Fibroblast of skin of left quadriceps (primary cell): ENCODE data around the gene SELPLG.
"Not testable (repeated sequence)": the region's sequence is repeated elsewhere in the genome, so short reads cannot be mapped to it uniquely, and the experiment has no call there.

ENCODE experiments used
- DNase-seq, 2 experiments: peaks; one replicate each; pipeline ENCODE4 v3.0.0-alpha.2; 2013; ENCODE audit warnings: low read depth in 2 of 2

The SELPLG gene

DNA sequence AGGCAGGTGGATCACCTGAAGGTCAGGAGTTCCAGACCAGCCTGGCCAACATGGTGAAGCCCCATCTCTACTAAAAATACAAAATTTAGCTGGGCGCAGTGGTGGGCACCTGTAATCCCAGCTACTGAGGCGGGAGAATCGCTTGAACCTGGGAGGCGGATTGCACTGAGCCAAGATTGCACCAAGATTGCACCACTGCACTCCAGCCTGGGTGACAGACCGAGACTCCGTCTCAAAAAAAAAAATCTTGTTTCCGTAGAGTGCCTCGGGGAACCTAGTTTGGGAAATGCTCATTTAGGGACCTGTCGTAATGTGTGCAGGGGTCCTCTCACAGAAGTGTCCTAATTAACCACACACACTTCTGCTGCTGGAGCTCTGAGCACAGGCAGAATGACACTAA lies 43.2 kb downstream of the SELPLG start:
- not testable (repeated sequence) for DNase-seq

DNA sequence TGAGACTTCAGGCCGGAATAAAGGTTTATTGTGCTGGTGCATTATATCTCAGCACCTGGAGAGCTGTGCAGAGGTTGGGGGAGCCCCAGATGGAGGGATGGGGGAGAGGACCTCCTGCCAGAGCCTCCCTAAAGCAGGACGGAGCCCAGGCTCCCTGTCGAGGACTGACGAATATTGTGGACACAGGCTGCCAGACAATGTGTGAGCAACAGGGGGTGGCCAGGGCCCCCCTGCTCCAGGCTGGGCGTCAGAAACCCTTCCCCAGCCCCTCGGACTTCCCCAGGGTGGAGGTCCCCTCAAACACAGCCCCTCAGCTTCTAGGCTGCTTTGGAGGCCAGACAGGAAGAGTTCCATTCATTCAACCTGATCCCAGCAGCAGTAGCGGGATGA lies 43.9 kb downstream of the SELPLG start:
- no peak for DNase-seq

DNA sequence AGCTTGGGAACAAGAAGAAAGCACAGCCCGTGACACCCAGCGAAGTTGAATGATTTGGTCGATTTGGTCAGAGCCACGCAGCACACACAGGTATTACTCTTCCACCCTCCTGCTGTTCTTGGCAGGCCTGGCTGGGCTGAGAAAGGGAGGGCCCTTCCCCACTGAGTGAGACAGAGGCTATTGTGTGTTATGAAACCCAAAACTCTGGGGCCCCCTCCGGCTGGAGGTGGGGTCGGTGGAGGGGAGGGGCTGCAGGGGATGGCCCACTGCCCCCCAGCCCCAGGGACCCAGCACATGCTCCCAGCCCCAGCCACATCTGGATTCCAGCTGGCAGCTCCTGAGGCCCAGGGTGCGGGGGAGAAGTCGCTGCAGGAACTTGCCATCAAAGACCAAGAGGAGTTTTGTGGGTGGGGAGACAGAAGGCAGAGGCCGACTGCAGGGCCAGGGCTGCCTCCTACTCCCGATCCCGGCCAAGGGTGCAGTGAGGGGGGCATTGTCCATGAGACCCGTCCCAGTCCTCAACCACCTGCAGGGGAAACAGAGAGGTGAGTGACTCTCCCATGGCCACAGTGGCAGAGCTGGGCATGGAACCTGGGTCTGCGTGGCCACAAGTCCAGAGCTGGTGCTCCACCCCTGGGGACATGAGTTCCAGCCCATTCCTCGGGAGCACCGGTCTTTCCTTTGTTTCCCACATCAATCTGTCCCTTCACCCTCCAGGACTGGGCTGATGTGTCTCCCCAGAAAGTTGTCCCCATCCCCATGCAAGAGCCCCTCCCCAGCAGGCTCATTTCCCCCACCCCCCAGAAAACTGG lies 44.5 kb downstream of the SELPLG start:
- DNase-seq: peak; percentile 74 to 75

DNA sequence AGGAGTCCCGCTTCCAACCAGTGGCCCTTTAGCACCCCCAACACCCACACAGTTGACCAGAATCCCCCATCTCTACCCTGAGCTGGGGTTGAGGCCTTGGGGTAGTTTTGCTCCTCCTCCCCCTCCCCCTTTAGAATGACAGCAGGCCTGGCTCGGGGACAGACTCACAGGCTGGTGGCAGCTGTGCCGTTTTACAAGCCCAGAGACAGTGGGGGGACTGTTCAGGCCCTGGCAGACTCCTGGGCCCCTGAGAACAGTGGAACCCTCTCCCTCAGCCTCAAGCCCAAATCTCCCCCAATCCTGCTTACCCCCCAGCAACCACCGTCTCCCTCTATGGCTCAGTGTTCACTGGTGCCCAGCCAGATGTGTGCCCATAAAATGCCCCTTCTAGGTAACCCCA lies 45.9 kb downstream of the SELPLG start:
- no peak for DNase-seq

DNA sequence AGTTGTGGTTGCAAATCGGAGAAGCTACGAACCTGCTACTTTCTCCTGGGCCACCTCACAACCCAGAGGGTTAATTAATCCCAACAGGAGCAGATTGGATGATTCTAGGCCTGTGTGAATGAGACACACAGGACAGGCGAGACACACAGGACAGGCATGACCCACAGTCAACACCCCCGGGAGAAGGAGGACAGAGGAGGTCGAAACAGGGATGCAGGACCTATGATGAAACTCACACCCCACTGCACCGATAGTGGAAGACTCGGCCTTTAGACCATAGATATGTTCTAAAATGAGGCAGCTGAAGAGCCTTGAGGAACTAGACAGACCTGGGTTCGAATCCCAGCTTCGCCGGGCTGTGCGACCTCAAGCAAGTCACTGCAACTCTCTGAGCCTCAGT lies 47.4 kb downstream of the SELPLG start:
- DNase-seq: no peak

DNA sequence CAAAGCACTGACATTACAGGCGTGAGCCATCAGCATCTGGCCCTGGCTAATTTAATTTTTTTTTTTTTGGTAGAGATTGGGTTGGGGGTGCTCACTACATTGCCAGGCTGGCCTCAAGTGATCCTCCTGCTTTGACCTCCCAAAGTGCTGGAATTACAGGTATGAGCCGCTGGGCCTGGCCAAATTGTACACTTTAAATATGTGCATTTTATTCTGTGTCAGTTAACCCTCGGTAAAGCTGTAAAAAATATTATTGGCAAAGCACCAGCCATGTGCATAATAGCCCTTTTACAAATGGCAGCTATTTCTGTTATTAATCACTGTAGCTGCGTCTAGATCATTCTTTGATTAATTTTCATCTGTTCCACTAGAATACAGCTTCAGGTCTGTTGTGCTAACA lies 47.8 kb downstream of the SELPLG start:
- no peak for DNase-seq

DNA sequence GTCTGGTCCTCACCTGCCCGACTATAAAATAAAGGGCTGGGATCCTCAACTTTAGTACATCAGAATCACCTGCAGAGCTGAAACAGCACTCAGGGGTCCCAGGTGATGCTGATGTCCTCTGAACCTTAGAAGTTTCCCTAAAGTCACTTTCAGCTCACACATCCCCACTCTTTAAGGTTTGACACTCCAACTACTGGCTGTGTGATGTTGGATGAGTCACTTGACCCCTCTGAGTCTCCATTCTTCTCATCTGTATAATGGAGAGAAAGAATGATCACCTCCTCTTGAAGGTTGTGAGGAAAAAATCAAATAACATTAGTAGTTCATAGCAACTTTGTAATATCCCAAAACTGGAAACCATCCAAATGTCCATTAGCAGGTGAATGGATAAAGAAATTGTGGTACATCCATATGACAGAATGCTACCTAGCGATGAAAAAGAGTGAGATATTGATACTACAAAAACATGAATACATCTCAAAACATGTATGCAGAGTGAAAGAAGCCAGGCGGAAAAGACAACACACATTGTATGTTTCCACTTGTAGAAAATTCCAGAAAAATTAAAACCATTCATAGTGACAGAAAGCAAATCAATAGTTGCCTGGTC lies 49.1 kb downstream of the SELPLG start:
- DNase-seq: no peak

DNA sequence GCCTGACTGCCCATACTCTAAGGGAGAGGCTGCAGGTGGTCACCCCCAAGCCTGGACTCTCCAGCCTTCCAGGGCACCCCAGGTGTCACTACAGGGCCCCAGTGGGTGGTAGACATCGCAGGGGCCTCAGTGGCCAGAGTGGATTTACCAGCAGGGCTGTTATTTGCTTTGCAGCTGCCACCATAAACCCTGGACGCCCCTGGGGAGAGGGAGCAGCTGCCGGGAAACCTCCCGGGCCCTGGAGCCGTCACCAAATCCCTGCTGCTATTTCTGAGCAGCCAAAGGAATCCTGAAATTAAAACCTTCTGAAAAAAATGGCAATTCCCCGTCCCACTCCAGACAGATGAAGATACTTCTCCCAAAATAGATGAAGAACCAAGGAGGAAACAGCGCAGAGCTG lies 49.7 kb downstream of the SELPLG start:
- no peak for DNase-seq

DNA sequence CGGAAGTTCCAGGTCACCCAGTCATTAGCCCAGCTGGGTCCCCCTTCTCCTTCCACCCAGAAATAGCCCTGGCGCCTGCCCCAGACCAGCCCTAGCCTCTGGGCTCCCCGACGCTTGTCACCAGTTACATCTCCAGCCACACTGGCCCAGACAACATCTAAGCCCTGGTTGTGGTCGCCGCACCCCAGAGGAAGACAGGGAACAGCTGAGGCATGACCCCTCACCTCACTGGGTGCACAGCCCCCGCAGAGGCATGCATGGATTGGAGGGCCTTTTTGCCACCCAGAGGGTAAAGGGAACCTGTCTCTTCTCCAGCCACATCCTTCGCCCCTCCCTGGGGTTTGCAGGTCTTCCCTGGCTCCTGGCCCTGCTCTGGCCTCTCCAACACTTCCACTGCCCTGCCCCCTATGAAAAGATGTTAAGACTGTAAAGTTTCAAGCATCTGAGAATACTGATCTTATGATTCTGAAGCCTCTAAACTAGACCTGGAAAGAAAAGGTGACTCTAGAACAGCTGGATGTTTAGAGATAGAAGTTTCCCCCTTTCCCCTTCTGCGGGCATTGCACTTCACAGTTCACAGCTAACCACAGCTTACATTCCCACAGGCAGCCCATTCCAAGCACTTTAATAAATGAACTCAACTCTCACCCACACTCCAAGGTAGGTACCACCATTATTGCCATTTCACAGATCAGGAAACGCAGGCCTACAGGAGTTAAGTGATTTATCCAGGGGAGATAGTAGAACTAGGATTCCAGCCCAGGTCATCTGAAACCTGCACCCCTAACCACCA lies 50.5 kb downstream of the SELPLG start:
- no peak for DNase-seq

DNA sequence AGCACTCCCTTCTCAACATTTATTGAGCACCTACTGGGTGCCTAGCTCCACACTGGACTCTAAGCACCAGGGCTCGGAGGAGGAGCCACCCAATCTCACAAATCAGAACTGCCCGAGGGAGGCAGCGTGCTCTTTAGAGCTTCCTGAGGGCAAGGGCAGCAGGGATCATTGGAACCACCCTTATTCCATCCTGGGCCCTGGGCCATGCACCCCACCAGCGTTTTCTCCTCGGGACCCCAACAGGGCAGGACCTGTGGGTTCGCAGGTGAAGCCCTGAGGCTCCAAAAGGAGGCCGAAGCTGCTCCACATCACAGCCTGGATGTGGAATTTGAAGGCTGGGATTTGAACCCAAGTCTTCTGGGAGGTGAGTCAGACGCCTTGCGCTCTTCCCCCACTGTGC lies 51.2 kb downstream of the SELPLG start:
- DNase-seq: no peak

DNA sequence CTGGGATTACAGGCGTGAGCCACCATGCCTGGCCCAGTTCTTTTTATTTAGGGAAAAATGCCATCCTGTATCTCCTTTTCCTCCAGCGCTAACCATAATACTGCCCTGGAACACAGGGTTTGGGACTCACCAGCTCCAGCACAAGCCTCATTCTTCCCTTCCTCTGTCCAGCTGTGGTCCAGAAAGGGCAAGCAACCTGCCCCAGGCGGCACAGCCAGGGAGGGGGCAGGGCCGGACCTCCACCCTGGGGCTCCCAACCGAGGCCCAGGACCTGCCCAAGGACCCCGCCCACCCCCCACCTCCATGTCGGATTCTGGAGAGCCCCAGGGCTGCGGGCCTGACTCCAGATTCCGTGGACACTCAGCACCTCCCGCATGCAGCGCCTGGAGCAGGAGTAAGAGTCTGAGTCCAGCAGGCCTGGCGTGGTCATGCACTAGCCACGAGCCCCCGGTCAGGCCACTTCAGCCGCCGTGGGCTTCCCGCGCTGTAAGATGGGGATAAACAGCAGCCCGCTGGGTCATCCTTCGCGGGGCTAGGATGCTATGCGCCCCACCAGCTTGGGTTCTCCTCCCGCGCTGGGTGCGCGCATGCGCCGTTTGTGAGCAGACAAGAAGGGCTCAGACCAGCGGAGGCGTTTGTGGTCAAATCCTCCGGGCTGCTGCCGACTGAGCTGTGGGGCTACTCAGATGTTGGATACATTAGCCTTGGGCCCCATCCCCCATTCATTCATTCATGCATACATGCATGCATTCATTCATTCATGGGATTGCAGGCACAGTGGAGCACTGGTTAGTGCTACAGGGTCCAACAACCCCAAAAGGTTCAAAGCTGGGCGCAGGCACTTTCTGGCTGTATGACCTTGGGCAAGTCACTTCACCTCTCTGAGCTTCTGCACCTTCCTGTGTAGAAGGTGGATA lies 52.1 kb downstream of the SELPLG start:
- DNase-seq: no peak

DNA sequence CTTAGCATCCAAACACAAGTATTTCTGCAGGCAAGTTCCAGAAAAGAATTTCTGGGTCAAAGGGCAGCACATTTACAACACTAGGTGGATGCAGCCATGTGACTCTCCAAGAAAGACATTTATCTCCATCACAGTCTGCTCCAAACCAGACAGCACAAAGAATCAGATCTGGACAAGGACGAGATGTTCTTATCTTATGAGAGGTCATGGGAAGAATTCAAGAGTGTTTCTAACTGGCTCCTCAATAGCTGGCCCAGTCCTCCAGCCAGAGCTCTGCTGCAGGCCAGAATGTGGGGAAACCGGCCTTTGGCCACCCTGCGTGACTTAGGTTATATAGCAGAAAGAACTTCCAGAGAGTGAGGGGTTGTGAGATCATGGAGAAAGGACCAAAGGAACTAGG lies 53.2 kb downstream of the SELPLG start:
- DNase-seq: no peak

DNA sequence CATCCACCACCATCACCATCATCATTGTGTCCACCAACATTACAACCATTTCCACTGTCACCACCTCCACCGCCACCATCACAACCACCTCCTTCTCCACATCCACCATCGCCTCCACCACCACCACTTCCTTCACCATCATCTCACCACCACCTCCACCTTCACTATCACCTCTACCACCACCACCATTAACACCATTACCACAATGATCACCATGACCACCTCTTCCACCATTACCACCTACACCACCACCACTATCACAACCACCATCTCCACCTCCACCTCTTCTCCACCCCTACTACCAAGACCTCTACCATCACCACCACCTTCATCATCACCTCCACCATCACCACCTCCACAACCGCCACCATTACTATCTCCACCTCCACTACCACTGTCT lies 54.9 kb downstream of the SELPLG start:
- no peak for DNase-seq

DNA sequence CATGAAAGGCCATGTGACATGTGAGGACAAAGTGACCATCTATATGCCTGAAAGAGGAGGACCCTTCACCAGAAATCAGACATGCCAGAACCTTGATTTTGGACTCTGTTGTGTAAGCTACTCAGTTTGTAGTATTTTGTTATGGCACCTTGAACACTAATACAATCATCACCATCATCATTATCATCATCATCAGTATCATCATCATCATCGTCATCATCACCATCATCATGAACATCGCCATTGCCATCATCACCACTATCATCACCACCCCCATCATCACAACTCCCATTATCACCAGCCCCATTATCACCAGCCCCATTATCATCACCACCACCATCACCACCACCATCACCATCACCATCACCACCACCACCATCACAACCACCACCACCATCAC lies 55.4 kb downstream of the SELPLG start:
- DNase-seq: no peak

DNA sequence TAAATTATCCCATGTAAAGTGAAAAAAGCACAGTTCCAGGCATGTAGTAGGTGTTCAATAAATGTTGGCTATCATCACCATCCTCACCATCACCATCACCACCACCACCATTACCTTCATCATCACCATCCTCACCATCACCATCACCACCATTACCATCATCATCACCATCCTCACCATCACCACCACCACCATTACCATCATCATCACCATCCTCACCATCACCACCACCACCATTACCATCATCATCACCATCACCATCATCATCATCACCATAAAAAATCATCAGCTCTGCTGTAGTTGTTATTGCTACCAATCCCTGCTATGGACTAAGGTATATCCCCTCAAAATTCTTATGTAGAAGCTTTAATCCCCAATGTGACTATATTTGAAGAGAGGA lies 56.2 kb downstream of the SELPLG start:
- DNase-seq: no peak

DNA sequence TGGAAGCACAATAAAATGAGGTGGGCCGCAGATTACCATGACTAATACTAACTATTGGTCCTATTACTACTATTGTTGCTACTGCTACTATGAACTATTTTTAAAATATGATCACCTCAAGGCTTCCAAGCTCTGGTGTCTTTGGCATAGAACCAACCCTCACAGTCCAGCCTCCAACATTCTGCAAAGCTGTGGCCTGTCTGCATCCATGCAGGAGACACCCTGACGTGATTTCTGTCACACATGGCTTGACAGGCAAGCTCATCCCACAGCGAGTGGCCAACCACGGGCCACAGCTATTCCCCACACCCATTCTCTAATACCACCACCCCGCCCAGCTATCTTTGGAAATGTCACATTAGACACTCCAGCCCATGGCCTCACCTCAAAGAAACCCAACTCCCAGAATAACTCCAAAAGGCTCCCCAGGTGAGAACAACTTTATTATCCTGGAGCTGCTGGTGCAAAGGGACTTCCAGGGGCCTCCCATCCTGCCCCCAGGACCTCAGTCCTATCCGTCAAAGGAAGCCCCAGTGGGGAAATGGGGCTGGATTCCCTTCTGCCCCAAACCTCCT lies 56.9 kb downstream of the SELPLG start:
- no peak for DNase-seq

DNA sequence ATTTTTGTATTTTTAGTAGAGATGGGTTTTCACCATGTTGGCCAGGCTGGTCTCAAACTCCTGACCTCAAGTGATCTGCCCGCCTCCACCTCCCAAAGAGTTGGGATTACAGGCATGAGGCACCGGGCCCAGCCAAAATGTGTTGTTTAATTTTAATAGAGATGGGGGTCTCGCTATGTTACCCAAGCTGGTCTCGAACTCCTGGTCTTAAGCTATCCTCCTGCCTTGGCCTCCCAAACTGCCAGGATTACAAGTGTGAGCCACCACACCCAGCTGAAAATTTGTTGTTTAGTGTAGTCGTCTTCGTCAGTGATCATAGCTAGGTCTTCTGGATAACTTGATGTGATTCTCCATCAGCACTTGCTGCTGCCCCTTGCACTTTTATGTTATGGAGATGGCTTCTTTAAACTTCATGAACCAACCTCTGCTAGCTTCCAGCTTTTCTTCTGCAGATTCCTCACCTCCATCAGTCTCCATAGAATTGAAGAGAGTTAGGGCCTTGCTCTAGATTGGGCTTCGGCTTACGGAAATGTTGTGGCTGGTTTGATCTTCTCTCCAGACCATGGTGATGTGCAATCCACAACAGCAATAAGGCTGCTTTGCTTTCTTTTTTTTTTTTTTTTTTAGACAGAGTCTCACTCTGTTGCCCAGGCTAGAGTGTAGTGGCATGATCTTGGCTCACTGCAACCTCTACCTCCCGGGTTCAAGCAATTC lies 58.3 kb downstream of the SELPLG start:
- no peak for DNase-seq

DNA sequence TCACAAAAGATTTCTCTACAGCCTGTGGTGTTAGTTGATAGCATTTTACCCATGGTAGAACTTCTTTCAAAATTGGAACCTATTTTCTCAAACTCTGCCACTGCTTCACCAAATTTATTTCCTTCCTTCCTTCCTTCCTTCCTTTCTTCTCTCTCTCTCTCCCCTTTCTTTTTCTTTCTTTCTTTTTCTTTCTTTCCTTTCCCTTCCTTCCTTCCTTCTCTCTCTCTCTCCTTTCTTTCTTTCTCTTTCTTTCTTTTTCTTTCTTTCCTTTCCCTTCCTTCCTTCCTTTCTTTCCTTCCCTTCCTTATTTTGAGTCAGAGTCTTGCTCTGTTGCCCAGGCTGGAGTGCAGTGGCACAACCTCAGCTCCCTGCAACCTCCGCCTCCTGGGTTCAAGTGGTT lies 59.4 kb downstream of the SELPLG start:
- not testable (repeated sequence) for DNase-seq

DNA sequence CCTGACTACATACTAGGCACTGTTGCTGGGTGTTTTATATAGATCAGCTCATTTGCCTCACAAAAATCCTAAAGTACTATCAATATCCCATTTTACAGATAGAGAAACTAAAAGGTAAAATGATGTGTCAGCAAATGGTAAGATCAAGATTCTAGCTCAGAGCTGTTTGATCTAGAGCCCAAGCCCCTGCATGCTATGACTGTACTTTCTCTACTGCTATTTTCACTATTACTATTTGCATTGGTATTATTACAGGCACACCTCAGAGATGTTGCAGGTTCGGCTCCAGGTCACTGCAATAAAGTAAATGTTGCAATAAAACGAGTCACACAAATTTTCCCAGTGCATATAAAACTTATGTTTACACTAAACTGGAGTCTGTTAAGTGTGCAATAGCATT lies 60.4 kb downstream of the SELPLG start:
- no peak for DNase-seq

DNA sequence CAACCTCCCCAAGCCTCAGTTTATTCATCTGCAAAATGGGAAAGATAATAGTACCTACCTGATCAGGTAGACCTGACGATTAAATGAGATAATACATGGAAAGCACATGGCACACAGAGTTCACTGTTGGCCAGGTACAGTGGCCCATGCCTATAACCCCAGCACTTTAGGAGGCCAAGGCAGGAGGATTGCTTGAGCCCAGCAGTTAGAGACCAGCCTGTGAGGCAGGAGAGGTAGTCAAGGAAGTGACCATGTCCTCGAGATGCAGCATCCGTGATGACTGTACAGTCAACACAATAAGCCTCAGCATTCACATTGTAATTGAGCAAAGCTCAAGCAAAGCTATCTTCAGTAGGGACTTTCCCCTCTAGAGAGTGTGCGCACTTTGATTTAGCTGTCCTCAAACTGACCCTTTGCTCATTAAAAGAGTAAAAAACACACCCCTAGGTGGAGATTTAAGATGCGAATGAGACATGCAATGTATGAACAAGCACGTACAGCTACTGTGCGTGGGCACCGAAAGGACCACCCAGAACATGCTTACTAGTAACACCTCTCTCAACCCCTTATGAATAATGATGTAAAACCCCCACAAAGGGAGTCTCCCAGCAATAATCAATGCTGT lies 61.4 kb downstream of the SELPLG start:
- no peak for DNase-seq
